ENCODE measurements around the gene OR5H14.

- TF ChIP-seq, protein P1, sequence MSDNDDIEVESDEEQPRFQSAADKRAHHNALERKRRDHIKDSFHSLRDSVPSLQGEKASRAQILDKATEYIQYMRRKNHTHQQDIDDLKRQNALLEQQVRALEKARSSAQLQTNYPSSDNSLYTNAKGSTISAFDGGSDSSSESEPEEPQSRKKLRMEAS (CRISPR knock-in tag; IDR thresholded peaks at IDR 0.05) = no peak
- TF ChIP-seq EZH2 (IDR thresholded peaks at IDR 0.05; ENCODE audit: borderline replicate concordance, low read depth, low read length) (no peak), CTCF (IDR thresholded peaks at IDR 0.05 in 2 of 3, conservative IDR thresholded peaks at IDR 0.05 in 1 of 3; ENCODE audit: insufficient read depth in 2 of 3, low read depth in 1 of 3, low read length in 3 of 3) (no peak), CREBBP (IDR thresholded peaks at IDR 0.05; ENCODE audit: low read depth, low read length) (no peak), MEIS2 (IDR thresholded peaks at IDR 0.05; ENCODE audit: partially characterized antibody) (no peak), EP300 (IDR thresholded peaks at IDR 0.05; ENCODE audit: low read length) (no peak), CBX3 (IDR thresholded peaks at IDR 0.05; ENCODE audit: borderline replicate concordance in 1 of 2, low read length in 2 of 2) (no peak), TAF1 (IDR thresholded peaks at IDR 0.05; ENCODE audit: control insufficient read depth, extremely low read depth, insufficient read depth, low read length, severe bottlenecking) (no peak), ZNF24 (IDR thresholded peaks at IDR 0.05) (no peak)
Measured at GRCh38 chr3:98148751-98149150, 1.5 kb downstream of the OR5H14 start.
